ENCODE data around the gene A4GALT.
"Not testable (repeated sequence)": the region's sequence is repeated elsewhere in the genome, so short reads cannot be mapped to it uniquely, and the experiment has no call there.

The A4GALT gene

GRCh38 chr22:42734406-42734805 lies 13.7 kb upstream of the A4GALT start:
- no peak for DNase-seq

DNA sequence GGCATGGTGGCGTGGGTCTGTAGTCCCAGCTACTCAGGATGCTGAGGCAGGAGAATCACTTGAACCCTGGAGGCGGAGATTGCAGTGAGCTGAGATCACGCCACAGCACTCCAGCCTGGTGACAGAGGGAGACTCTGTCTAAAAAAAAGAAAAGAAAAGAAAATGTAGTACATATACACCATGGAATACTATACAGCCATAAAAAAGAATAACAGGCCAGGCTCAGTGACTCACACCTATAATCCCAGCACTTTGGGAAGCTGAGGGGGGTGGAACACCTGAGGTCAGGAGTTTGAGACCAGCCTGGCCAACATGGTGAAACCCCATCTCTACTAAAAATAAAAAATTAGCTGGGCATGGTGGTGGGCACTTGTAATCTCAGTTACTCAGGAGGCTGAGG lies 12.7 kb upstream of the A4GALT start:
- not testable (repeated sequence) for DNase-seq

DNA sequence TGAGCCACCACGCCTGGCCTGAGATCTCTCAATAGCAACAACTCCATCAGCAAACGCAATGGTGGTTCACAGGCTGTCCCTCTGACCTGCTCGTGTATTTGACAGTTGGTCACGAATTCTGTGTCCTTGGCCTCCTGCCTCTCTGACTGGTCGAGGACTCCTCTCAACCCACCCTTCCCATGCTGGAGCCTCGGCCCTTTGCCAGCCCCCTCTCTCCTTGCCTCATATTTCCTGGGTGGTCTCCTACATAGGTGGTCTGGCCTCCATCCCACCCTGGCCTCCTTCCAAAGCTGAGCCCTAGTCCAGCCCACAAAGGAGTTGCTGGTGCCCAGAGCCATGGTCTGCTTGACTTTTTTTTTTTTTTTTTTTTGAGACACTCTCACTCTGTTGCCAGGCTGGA lies 11.4 kb upstream of the A4GALT start:
- no peak for DNase-seq

DNA sequence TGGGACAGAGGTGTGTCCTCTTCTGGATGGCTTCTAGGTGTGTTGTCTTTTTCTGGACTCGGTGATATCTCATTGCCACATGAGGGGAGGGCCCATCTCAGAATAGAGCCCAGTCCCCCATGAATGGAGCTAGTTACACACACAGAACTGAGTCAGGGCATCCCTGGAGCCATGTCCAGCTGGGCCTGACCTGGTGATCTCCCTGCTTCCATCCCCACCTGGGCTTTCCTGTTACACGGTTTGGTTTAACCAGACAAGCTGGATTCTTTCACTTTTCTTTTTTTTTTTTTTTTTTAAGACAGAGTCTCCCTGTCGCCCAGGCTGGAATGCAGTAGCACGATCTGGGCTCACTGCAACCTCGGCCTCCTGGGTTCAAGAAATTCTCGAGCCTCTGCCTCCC lies 6.1 kb upstream of the A4GALT start:
- DNase-seq = no peak

DNA sequence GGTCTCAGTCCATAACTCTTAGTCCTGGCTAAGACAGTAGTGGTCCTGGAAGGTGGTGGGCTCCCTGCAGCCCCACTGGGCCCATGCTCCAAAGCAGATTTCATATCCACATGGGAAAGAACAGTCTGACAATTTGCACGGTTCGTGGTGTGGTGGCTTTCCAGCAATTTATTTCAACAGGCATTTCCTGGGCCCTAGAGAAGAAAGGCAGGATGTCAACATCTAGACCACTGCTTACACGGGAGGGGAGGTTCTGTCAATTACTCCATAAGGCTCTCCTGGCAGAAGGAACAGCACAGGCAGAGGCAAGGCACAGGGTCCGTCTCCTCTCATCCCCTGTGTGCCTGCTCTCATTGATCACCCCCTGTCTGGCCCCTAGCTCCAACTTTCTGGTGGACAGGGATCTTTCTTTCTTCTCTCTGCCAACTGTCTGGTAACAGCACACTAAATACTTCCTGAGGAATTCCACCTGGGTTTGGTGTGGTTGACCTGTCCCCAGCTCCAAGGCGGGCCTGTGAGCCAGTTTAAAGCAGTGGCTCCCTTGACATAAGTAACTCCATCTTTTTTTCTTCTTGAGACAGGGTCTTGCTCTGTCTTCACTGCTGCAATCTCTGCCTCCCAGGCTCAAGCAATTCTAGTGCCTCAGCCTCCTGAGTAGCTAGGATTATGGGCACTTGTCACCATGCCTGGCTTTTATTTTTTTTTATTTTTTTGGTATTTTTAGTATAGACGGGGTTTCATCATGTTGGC lies 5.1 kb upstream of the A4GALT start:
- DNase-seq = no peak

- no peak for DNase-seq
These were observed 3.4 kb upstream of the A4GALT start for GRCh38 chr22:42724062-42724461.

DNA sequence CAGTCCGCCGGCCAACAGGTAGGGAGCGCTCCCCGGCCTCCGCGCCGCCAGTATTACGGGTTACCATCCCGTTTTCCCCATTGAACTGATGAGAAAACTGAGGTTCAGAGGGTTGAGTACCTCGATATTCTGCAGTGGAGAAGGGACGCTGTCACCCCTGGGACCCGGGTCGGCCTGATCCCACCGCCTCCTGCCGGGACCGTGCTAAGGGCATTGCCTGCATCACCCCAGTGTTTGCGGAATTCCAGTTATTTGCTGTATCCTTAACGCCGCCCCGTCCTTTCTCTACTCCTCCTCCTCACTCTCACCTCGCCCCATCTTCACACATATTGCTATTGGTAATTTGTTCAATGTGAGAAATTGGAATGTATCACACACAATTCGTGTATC lies 370 bp upstream of the A4GALT start:
- no peak for DNase-seq

DNA sequence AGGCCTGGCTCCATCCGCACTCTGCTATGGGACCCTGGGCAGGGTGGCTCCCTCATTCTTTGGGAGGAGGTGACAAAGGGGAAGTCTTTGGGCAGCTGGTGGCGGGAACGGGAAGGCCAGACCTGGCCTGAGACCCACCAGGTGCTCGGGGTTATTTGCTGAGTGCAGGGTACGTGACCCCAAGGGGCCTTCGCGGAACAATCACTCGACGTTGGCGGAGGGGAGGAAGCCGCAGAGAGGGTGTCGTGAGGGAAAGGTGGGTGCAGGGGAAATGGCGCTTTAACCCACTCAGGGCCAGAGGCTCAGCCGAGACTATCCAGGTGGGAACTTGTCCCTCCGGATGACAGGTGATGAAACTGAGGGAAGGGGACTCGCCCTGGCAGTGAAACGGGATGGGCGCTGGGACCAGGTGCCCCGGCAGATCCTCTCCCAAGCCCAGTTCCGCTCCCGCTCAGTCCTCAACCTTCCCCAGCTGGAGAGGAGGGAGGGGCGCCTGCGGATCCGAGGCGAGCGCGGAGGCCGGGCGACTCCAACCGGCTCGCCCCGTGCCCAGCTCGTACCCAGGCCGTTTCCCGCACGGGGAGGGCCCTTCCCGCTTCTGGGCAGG lies 911 bp downstream of the A4GALT start:
- no peak for DNase-seq

DNA sequence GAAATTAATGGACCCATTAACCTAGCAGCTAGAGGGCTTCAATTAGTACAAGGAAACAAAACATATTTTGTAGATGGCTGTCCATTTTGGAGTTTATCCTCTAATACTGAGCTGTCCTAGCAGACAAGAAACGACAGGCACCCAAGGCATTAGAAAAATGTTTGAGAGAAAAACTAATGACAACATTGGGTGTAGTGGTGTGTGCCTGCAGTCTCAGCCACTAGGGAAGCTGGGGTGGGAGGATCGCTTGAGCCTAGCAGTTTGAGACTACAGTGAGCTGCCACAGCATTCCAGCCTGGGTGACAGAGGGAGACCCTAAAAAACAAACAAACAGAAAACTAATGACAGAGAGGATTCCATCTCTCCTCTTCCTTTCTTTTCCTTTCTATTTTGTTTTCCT lies 1.5 kb downstream of the A4GALT start:
- DNase-seq = no peak

DNA sequence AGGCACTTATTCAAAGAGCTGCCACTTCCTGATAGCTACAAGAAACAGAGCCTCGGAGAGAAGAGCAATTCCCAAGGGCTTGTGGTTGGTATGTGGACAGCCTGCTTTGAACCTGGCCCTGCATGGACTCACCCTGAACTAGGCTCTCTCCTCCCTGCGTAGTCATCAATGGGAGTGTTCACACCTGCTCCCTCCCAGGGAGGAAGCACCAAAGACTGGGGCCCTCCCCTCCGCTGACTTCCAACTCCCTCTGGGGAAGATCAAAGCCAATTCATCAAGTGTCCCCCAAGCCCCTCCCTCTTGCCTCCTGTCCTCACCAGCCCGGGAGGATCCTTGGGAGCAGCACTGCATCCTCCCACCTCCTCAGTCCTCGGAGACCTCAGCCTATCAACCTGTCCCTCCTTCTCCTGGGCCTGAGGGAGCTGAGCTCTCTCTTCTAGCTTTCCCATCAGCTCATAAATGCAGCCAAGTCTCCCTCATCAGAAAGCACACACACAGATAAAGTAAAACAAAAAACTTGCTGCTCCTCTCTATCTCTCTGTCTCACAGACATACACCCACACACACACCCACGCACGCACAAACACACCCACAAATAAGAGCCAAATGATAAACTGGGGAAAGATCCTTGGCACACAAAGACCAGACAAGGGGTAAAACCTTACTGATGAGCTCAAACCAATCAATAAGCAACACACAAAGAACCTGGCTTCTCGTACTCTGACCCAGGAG lies 3.3 kb downstream of the A4GALT start:
- DNase-seq = no peak

DNA sequence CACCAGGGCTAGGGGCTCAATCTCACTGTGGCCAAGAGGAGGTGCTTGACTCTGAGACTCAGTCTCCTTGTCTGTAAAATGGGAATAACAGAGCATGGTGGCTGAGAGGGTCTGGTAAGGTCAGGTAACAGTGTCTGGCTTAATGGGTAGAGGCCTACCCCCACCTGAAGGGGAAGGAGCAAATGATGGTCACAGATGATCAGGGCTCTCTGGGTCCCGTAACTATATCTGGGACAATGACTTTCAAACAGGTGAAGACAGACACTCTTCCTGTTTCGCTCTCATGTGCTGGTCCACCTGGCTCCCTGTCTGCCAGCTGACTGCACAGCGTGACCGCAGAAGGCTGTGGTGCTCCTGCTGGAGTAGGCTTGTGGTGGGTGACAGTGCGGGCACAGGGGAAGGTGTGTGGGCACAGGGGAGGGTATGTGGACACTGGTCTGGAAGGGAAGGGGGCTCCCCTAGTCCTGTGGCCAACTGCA lies 4.0 kb downstream of the A4GALT start:
- no peak for DNase-seq

GRCh38 chr22:42716221-42716620 lies 4.4 kb downstream of the A4GALT start:
- no peak for DNase-seq

DNA sequence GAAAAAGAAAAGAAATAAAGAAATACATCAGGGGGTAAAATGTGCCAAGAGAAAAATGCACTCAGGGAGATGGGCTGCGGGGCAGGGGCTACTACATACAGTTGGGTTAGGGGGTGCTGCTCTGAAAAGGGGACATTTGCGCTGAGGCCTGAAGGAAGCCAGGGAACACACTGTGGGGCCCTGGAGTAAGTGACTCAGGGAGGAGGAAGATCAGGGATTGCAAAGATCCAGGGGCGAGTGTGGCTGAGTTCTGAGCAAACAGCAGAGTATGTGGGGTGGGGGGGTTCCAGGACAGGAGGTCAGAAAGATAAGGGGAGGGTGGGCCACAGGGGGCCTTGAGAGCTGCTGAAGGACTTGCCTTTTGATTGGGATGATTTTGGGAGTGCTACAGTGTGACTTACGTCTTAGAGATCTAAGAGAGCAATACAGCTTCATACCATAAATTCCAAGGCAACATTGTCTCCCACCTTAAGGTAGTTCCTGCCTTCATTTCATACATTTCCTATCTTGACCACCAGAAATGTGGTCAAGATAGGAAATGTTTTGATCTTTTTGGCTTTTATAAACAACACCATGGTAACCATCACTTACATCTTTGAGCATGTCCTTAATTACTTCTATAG lies 5.8 kb downstream of the A4GALT start:
- no peak for DNase-seq

DNA sequence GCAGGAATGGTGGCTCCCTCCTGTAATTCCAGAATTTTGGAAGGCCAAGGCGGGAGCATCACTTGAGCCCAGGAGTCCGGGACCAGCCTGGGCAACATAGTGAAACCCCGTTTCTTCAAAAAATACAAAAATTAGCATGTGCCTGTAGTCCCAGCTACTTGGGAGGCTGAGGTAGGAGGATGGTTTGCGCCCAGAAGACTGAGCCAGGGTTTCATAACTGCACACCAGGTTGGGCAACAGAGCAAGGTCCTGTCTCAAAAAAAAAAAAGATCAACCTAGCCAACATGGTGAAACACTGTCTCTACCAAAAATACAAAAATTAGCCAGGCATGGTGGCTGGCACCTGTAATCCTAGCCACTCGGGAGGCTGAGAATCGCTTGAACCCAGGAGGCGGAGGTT lies 6.4 kb downstream of the A4GALT start:
- no peak for DNase-seq

GRCh38 chr22:42711895-42712837 lies 8.5 kb downstream of the A4GALT start:
- DNase-seq = no peak

DNA sequence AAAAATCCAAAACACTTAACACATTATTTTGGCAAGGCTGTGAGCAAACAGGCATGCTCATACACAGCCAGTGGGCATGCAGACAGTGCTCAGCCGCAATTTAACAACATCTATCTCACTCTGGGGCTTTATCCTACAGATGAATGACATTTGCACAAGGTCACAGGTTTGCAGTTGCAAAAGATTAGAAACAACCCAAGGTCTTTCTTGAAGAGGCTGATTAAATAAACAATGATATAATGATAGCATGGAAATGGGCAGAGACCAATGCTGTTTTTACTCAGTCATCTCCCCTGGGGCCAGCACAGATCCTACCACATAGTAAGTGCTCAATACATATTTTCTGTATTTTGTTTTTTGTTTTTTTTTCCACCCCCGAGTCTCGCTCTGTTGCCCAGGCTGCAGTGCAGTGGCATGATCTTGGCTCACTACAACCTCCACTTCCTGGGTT lies 9.4 kb downstream of the A4GALT start:
- no peak for DNase-seq

- DNase-seq = no peak
These were observed 12.3 kb downstream of the A4GALT start for GRCh38 chr22:42708417-42708816.

DNA sequence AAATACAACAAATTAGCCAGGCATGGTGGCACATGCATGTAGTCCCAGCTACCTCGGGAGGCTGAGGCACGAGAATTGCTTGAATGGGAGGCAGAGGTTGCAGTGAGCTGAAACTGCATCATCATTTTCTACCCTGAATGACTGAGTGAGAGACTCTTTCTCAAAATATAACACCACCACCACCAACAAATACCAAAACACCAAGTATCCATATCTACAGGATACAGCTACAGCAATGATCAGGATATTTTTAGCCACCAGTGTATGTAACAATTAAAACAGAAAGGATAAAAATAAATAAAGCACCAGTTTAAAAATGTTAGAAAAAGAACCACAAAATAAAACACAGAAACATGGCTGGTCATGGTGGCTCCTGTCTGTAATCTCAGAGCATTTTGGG lies 13.2 kb downstream of the A4GALT start:
- no peak for DNase-seq

DNA sequence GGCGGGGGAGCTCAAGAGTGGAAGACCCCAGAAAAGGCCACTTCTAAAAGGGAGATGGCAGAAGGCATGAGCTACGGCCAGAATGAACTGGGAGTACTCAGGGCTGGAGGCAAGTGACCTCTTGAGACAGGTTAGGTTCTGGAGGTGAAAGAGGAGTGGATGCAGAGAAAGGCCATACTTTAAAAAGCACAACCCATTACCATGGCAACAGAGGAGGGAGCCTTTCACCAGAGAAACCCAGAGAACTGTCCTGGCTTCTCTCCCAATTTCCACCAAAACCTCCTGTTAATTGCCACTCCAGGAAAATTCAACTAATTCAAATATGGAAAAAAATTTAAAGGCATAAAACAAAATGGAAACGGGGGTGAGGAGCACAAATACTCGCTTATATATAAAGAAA lies 15.8 kb downstream of the A4GALT start:
- DNase-seq = no peak

- no peak for DNase-seq
These were observed 18.0 kb downstream of the A4GALT start for GRCh38 chr22:42702675-42703074.

DNA sequence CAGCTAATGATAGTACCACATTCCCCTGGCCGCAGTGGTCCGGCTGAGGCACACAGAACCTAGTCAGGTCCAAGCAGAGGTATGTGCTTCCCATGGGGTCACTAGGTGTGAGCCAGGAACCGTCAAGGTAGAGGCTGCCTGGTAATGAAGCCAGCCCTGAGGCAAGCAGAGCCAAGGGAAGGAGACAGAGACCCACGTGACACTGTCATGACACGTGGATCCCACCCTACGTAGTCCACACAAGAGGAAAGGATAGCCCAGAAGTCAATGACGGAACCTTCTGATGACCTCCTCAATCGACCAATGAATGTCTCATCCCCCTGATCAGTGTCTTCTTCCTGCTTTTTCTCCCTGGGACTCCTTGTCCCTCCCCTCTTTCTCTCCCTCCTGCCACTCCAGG lies 19.0 kb downstream of the A4GALT start:
- DNase-seq = no peak

DNA sequence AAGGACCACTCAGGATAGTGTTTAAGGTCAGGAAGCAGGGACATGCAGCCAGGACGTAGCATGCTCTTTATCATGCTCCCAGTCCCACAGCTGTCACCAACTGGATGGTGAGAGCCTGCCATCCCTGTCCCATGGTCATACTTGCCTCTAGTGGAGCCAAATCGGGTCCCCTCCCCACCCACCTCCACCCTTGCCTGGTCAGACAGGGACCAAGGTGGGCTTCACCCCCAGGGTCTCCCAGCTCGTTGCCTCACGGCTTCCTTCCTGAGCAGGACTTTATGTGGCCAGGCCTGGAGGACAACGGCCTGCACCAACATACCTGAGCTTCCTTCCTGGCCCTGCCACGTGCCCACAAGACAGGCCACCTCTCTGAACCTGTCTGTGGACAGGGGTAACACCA lies 19.8 kb downstream of the A4GALT start:
- no peak for DNase-seq
